CD14-positive monocyte (primary cell): ENCODE measurements around the gene DUSP8. TPM values are rescaled to one million over a fixed set of nuclear protein-coding genes. Genes with fewer than 3 reads are reported as not detected.

Source experiments
- DNase-seq, 3 donors: peaks; one replicate each; pipeline ENCODE4 v3.0.0-alpha.2; 2011 to 2022
- H2AFZ ChIP-seq: 2 replicates; pipeline ENCODE4 v1.6.0; 2012; ENCODE audit warnings: mild to moderate bottlenecking, low read depth, low read length, inconsistent platforms; ENCODE audit not compliant: insufficient read depth, poor library complexity, severe bottlenecking
- H3K27ac ChIP-seq, 2 donors: 1 replicate in 1 of 2; 2 replicates in 1 of 2; pipeline ENCODE4 v1.5.1; 2012 to 2013; ENCODE audit warnings: low read length in 2 of 2, control low read depth in 1 of 2, inconsistent platforms in 1 of 2, low read depth in 1 of 2, mild to moderate bottlenecking in 1 of 2
- H3K27me3 ChIP-seq, 2 donors: one replicate each; pipeline versions ENCODE4 v1.6.0 to v1.6.1; 2011 to 2013; ENCODE audit warnings: low read length in 2 of 2; ENCODE audit not compliant: control insufficient read depth in 2 of 2, insufficient read depth in 2 of 2
- H3K36me3 ChIP-seq, 2 donors: replicated peaks in 1 of 2; 1 replicate in 1 of 2; 2 replicates in 1 of 2; pipeline versions ENCODE4 v1.5.1 to v1.6.1; 2012 to 2013; ENCODE audit warnings: low read length in 2 of 2, control low read depth in 1 of 2, inconsistent platforms in 1 of 2, mild to moderate bottlenecking in 1 of 2; ENCODE audit not compliant: insufficient read depth in 2 of 2, control insufficient read depth in 1 of 2
- H3K4me1 ChIP-seq, 2 donors: 1 replicate in 1 of 2; 2 replicates in 1 of 2; pipeline versions ENCODE4 v1.5.1 to v1.6.1; 2012 to 2013; ENCODE audit warnings: low read length in 2 of 2, control low read depth in 1 of 2, inconsistent platforms in 1 of 2, mild to moderate bottlenecking in 1 of 2, moderate library complexity in 1 of 2; ENCODE audit not compliant: insufficient read depth in 2 of 2, control insufficient read depth in 1 of 2
- H3K4me2 ChIP-seq: replicated peaks from 2 replicates; pipeline ENCODE3; 2012; ENCODE audit warnings: low read length, moderate library complexity, mild to moderate bottlenecking; ENCODE audit not compliant: poor library complexity, severe bottlenecking; ENCODE audit errors: extremely low read depth
- H3K4me3 ChIP-seq, 3 experiments: fragments of 200-600 bp in 1 of 3; sonication (generic) in 1 of 3; replicated peaks in 1 of 3; 1 replicate in 2 of 3; 2 replicates in 1 of 3; pipeline ENCODE4 v1.5.1; 2011 to 2013; ENCODE audit warnings: low read length in 3 of 3, mild to moderate bottlenecking in 3 of 3, control low read depth in 2 of 3, low read depth in 2 of 3, inconsistent platforms in 1 of 3, moderate library complexity in 1 of 3
- H3K79me2 ChIP-seq: 2 replicates; pipeline ENCODE4 v1.6.0; 2012; ENCODE audit warnings: mild to moderate bottlenecking, control low read depth, inconsistent platforms, low read length, moderate library complexity; ENCODE audit not compliant: insufficient read depth
- H3K9ac ChIP-seq: 2 replicates; pipeline ENCODE4 v1.6.0; 2017; ENCODE audit warnings: low read length, mild to moderate bottlenecking; ENCODE audit not compliant: insufficient read depth, poor library complexity, severe bottlenecking
- H3K9me3 ChIP-seq, 2 donors: replicated peaks in 1 of 2; 1 replicate in 1 of 2; 2 replicates in 1 of 2; pipeline versions ENCODE4 v1.5.1 to v1.6.1; 2012 to 2013; ENCODE audit warnings: low read length in 2 of 2, control low read depth in 1 of 2; ENCODE audit not compliant: control insufficient read depth in 1 of 2, insufficient read depth in 1 of 2
- H4K20me1 ChIP-seq: 2 replicates; pipeline ENCODE4 v1.6.0; 2012; ENCODE audit warnings: mild to moderate bottlenecking, low read length, control low read depth, moderate library complexity; ENCODE audit not compliant: insufficient read depth
- H3K27ac Mint-ChIP-seq, 7 donors: one replicate each; pipeline ENCODE4 v1.8.0; 2020; ENCODE audit warnings: mild to moderate bottlenecking in 7 of 7, mixed read lengths in 7 of 7, moderate library complexity in 6 of 7, inconsistent platforms in 2 of 7
- H3K27me3 Mint-ChIP-seq, 3 donors: one replicate each; pipeline ENCODE4 v1.8.0; 2021 to 2022; ENCODE audit warnings: low read depth in 3 of 3, mild to moderate bottlenecking in 3 of 3, mixed read lengths in 3 of 3, moderate library complexity in 3 of 3, inconsistent platforms in 1 of 3
- H3K36me3 Mint-ChIP-seq, 2 donors: one replicate each; pipeline ENCODE4 v1.8.0; 2020; ENCODE audit warnings: mixed read lengths in 2 of 2, inconsistent platforms in 1 of 2, mild to moderate bottlenecking in 1 of 2
- H3K4me1 Mint-ChIP-seq: one replicate; pipeline ENCODE4 v1.8.0; 2020; ENCODE audit warnings: mild to moderate bottlenecking, mixed read lengths
- H3K4me3 Mint-ChIP-seq, 2 donors: one replicate each; pipeline ENCODE4 v1.8.0; 2020; ENCODE audit warnings: mild to moderate bottlenecking in 2 of 2, mixed read lengths in 2 of 2, moderate library complexity in 1 of 2
- H3K9me3 Mint-ChIP-seq, 7 donors: one replicate each; pipeline ENCODE4 v1.8.0; 2020 to 2022; ENCODE audit warnings: mixed read lengths in 7 of 7, mild to moderate bottlenecking in 6 of 7, moderate library complexity in 6 of 7, inconsistent platforms in 2 of 7
- WGBS: methylation state at CpG from one replicate; pipeline ENCODE4 v1.1.5; 2013; ENCODE audit warnings: missing lambda C conversion rate; ENCODE audit not compliant: insufficient coverage; 5-methylcytosine and 5-hydroxymethylcytosine counted together
- intact Hi-C, 2 donors: fragments of 100-400 bp; cut with micrococcal nuclease; formaldehyde crosslinking; loops; one replicate each; pipeline versions ENCODE4 v1.15.0 to v1.15.1; 2023
- polyA plus RNA-seq, 3 donors: library from polyadenylated mRNA; depleted of rRNA in 1 of 3; unstranded in 2 of 3; stranded (reverse) in 1 of 3; fragments of 300-500 nt in 2 of 3; fragments of >200 nt in 1 of 3; fragmentation: Illumina TruSeq in 2 of 3; gene quantifications; 1 replicate in 2 of 3; 2 replicates in 1 of 3; pipeline ENCODE4 v1.2.3, GENCODE V29; 2012 to 2021
- TF ChIP-seq, protein P1 (sequence below): fragments of 200-600 bp; IDR thresholded peaks from one replicate; pipeline ENCODE4 v1.8.0; 2022; ENCODE audit warnings: antibody characterized with exemption, mild to moderate bottlenecking

DUSP8 gene
- polyA plus RNA-seq, 3 donors: 0.61 TPM; not detected in 2

DNA sequence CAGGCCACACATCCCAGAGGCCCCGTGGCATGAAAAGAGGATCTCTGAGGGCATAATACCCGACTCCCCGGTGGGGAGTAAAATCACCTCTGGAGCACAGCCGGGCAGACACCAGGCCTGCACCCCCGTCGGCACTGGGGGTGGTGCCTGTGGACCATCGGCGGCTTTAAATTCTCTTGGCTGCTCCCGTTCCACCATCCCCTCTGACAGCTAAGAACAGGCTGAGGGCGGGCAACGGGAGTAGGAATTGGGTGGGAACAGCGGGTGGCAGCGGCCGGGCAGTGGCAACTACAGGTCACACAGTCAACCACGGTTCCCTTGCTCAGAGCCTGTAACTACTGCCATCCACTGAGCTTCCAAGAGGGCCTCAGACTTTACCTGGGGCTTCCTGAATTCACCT lies 45.3 kb downstream of the DUSP8 start:
- peaks cover 99% of the 10 kb centered on the region for H4K20me1 ChIP-seq

DNA sequence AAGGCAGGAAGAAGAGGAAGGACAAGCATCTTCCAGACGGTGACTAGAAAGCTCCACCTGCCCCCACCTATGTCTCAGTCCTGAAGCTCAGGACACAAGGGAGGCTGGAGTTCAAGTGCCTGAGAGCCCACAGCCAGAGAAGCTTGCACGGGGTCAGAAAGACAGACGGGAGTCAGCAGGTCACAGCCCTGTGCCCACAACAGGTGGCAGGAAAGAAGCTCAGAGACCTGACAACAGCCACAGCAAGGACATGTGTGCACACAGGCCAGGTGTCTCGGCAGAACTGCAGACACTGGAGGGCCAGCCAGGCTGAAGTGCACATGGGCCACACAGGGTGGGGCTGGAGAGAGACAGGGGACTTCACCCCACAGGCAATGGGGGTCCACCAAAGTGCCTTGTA lies 48.3 kb downstream of the DUSP8 start:
- Histone ChIP-seq H3K4me3 (no peak overlapping the region), H3K4me1 (no peaks in the 10 kb centered on the region), H3K36me3 (peaks cover 2 to 5% of the 10 kb centered on the region in 2 donors), H4K20me1 (peaks cover 99% of the 10 kb centered on the region), H3K27me3 (no peaks in the 10 kb centered on the region), H3K9ac (no peak overlapping the region), H2AFZ (no peak overlapping the region), H3K79me2 (peaks cover 90% of the 10 kb centered on the region), H3K4me2 (no peak overlapping the region), H3K9me3 (no peaks in the 10 kb centered on the region), H3K27ac (no peak overlapping the region)
- H3K4me1 Mint-ChIP-seq: peaks cover 4% of the 10 kb centered on the region
- intact Hi-C loops: no loop called here
- no peak overlapping the region for H3K4me3 Mint-ChIP-seq
- peaks cover 5 to 15% of the 10 kb centered on the region in 2 donors for H3K36me3 Mint-ChIP-seq
- H3K9me3 Mint-ChIP-seq: no peaks in the 10 kb centered on the region
- WGBS: 75% methylated on average over 4 of the region's 4 CpGs
- DNase-seq: no peak
- no peak overlapping the region for H3K27ac Mint-ChIP-seq
- TF ChIP-seq, protein P1, sequence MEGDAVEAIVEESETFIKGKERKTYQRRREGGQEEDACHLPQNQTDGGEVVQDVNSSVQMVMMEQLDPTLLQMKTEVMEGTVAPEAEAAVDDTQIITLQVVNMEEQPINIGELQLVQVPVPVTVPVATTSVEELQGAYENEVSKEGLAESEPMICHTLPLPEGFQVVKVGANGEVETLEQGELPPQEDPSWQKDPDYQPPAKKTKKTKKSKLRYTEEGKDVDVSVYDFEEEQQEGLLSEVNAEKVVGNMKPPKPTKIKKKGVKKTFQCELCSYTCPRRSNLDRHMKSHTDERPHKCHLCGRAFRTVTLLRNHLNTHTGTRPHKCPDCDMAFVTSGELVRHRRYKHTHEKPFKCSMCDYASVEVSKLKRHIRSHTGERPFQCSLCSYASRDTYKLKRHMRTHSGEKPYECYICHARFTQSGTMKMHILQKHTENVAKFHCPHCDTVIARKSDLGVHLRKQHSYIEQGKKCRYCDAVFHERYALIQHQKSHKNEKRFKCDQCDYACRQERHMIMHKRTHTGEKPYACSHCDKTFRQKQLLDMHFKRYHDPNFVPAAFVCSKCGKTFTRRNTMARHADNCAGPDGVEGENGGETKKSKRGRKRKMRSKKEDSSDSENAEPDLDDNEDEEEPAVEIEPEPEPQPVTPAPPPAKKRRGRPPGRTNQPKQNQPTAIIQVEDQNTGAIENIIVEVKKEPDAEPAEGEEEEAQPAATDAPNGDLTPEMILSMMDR: no peak
- peaks cover 0 to 1% (median 0%) of the 10 kb centered on the region in 3 donors for H3K27me3 Mint-ChIP-seq

More for the DNA sequence above, 45.3 kb downstream of the DUSP8 start:
- DNase-seq: no peak
- 95% methylated on average over 13 of the region's 15 CpGs for WGBS
- Histone ChIP-seq H3K9ac (peak overlapping the region; percentile 15), H3K4me1 (no peaks in the 10 kb centered on the region), H3K9me3 (no peaks in the 10 kb centered on the region), H3K79me2 (peaks cover 88% of the 10 kb centered on the region), H2AFZ (no peak overlapping the region), H3K4me3 (no peak overlapping the region), H3K27me3 (no peaks in the 10 kb centered on the region), H3K36me3 (peaks cover 2 to 12% of the 10 kb centered on the region in 2 donors), H3K4me2 (no peak overlapping the region), H3K27ac (no peak overlapping the region)
- no peaks in the 10 kb centered on the region for H3K9me3 Mint-ChIP-seq
- no peak overlapping the region for H3K4me3 Mint-ChIP-seq
- H3K36me3 Mint-ChIP-seq: peaks cover 5 to 13% of the 10 kb centered on the region in 2 donors
- TF ChIP-seq, protein P1: no peak
- no peak overlapping the region for H3K27ac Mint-ChIP-seq
- H3K27me3 Mint-ChIP-seq: peaks cover 0 to 1% (median 0%) of the 10 kb centered on the region in 3 donors
- intact Hi-C loops: no loop called here
- peaks cover 2% of the 10 kb centered on the region for H3K4me1 Mint-ChIP-seq
